ENCODE measurements around the gene DHRSX.
"Not testable (repeated sequence)": the region's sequence is repeated elsewhere in the genome, so short reads cannot be mapped to it uniquely, and the experiment has no call there.

Gene DHRSX

GRCh38 chrX:2479420-2479780 lies 21.4 kb downstream of the DHRSX start:
- no peak for DNase-seq (ENCODE audit: extremely low read depth in 1 of 2, low read depth in 1 of 2)

DNA sequence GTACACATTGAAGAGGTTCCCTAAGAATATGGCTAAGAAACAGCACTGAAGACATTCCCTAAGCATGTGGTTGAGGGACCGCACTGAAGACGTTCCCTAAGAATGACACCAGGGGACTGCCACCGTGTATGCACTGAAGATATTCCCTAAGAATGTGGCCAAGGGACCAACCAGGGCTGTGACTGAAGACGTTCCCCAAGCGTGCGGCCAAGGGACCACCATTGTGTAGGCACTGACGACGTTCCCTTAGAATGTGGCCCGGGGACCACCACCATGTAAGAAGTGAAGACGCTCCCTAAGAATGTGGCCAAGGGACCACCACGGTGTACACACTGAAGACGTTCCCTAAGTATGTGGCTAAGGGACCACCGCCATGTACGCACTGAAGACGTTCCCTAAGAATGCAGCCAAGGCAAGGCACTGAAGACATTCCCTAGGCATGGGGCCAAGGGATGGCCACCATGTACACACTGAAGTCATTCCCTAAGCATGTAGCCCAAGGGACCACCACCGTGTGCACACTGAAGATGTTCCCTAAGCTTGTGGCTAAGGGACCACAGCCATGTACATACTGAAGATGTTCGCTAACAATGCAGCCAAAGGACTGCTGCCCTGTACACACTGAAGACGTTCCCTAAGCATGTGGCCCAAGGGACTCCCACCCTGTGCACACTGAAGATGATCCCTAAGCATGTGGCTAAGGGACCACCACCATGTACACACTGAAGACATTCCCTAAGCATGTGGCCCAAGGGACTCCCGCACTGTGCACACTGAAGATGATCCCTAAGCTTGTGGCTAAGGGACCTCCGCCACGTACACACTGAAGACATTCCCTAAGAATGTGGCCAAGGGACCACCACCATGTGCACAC lies 22.0 kb downstream of the DHRSX start:
- no peak for DNase-seq (ENCODE audit: extremely low read depth in 1 of 2, low read depth in 1 of 2)

GRCh38 chrX:2477313-2477712 lies 23.5 kb downstream of the DHRSX start:
- not testable (repeated sequence) for DNase-seq (ENCODE audit: extremely low read depth in 1 of 2, low read depth in 1 of 2)

DNA sequence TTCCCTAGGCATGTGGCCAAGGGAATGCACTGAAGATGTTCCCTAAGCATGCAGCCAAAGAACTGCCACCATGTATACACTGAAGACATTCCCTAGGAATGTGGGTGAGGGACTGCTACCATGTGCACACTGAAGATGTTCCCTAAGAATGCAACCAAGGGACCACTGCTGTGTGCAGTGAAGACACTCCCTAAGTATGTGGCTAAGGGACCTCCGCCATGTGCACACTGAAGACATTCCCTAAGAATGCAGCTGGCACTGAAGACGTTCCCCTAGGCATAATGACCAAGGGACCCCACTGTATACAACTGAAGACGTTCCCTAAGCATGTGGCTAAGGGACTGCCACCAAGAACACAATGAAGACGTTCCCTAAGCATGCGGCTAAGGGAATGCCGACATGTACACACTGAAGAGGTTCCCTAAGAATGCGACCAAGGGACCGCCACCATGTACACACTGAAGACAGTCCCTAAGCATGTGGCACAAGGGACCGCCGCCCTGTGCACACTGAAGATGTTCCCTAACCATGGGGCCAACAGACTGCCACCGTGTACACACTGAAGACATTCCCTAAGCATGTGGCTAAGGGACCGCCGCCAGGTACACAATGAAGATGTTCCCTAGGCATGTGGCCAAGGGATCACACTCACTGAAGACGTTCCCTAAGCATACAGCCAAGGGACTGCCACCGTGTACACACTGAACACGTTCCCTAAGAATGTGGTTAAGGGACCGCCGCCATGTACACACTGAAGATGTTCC lies 25.6 kb downstream of the DHRSX start:
- no peak for DNase-seq (ENCODE audit: extremely low read depth in 1 of 2, low read depth in 1 of 2)

DNA sequence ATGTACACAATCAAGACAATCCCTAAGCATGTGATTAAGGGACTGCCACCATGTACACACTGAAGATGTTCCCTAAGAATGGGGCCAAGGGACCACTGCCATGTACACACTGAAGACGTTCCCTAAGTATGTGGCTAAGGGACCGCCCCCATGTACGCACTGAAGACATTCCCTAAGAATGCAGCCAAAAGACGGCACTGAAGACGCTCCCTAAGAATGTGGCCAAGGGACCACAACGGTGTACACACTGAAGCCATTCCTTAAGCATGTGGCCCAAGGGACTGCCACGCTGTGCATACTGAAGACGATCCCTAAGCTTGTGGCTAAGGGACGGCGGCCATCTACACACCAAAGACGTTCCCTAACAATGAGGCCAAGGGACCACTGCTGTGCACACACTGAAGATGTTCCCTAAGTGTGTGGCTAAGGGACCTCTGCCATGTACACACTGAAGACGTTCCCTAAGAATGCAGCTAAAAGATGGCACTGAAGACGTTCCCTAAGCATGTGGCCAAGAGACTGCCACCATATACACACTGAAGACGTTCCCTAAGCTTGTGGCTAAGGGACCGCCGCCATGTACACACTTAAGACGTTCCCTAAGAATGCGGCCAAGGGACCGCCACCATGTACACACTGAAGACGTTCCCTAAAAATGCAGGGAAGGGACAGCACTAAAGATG lies 26.4 kb downstream of the DHRSX start:
- DNase-seq (ENCODE audit: extremely low read depth in 1 of 2, low read depth in 1 of 2): no peak

- not testable (repeated sequence) for DNase-seq (ENCODE audit: extremely low read depth in 1 of 2, low read depth in 1 of 2)
Measured at GRCh38 chrX:2473064-2473463, 27.7 kb downstream of the DHRSX start.

- DNase-seq (ENCODE audit: extremely low read depth in 1 of 2, low read depth in 1 of 2): no peak
Measured at GRCh38 chrX:2471641-2472040, 29.1 kb downstream of the DHRSX start.

DNA sequence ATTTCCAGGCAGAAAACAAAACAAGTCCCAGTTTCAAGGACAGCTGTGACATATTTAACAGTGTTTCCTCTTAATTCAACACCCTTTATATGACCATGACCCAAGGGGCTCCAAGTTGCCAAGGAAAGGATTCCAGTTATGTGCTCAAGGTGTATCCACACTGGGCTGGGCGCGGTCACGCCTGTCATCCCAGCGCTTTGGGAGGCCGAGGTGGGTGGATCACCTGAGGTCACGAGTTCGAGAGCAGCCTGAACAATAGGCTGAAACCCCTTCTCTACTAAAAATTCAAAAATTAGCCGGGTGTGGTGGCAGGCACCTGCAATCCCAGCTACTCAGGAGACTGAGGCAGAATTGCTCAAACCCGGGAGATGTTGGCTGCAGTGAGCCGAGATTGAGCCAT lies 29.6 kb downstream of the DHRSX start:
- DNase-seq (ENCODE audit: extremely low read depth in 1 of 2, low read depth in 1 of 2): not testable (repeated sequence)

DNA sequence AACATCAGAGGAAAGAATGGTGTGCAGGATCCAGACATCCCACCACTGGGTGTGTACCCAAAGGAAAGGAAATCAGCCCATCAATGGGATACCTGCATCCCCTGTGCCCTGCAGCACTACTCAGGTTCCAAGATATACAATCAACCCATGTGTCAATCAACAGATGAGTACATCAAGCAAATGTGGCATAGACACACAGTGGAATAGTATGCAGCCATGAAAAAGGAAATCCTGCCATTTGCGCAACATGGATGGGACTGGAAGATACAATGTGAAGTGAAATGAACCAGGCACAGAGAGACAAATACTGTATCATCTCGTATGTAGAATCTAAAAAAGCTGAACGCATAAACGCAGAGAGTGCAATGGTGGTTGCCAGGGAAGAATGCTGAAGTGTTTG lies 30.9 kb downstream of the DHRSX start:
- DNase-seq (ENCODE audit: extremely low read depth in 1 of 2, low read depth in 1 of 2): not testable (repeated sequence)

DNA sequence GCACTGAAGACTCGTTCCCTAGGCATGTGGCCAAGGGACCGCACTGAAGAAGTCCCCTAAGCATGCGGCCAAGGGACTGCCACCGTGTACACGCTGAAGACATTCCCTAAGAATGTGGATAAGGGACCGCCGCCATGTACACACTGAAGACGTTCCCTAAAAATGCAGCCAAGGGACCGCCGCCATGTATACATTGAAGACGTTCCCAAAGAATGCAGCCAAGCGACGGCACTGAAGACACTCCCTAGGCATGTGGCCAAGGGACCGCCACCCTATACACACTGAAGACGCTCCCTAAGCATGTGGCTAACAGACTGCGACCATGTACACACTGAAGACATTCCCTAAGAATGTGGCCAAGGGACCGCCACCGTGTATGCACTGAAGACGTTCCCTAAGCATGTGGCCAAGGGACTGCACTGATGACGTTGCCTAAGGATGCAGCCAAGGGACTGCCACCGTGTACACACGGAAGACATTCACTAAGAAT lies 31.5 kb downstream of the DHRSX start:
- no peak for DNase-seq (ENCODE audit: extremely low read depth in 1 of 2, low read depth in 1 of 2)

GRCh38 chrX:2468261-2469195 lies 32.2 kb downstream of the DHRSX start:
- no peak for DNase-seq (ENCODE audit: extremely low read depth in 1 of 2, low read depth in 1 of 2)

- DNase-seq (ENCODE audit: extremely low read depth in 1 of 2, low read depth in 1 of 2): no peak
Measured at GRCh38 chrX:2466876-2467656, 33.7 kb downstream of the DHRSX start.

DNA sequence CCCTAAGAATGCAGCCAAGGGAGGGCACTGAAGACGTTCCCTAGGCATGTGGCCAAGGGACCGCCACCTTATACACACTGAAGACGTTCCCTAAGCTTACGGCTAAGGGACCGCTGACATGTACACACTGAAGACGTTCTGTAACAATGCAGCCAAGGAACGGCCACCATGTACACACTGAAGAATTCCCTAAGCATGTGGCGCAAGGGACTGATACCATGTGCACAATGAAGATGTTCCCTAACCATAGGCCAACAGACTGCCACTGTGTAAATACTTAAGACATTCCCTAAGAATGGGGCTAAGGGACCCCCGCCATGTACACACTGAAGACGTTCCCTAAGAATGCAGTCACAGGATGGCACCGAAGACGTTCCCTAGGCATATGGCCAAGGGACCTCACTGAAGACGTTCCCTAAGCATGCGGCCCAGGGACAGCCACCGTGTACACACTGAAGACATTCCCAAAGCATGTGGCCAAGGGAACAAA lies 36.1 kb downstream of the DHRSX start:
- DNase-seq (ENCODE audit: extremely low read depth in 1 of 2, low read depth in 1 of 2): no peak

DNA sequence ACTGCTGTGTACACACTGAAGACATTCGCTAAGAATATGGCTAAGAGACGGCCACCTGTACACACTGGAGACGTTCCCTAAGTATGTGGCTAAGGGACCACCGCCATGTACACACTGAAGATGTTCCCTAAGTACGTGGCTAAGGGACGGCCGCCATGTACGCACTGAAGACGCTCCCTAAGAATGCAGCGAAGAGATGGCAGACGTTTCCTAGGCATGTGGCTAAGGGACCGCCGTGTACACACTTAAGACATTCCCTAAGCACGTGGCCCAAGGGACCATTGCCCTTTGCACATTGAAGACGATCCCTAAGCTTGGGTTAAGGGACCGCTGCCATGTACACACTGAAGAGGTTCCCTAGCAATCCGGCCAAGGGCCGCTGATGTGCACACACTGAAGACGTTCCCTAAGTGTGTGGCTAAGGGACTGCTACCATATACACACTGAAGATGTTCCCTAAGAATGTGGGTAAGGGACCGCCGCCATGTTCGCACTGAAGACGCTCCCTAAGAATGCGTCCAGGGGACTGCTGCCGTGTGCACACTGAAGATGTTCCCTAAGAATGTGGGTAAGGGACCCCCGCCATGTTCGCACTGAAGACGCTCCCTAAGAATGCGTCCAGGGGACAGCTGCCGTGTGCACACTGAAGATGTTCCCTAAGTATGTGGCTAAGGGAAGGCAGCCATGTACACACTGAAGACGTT lies 36.7 kb downstream of the DHRSX start:
- no peak for DNase-seq (ENCODE audit: extremely low read depth in 1 of 2, low read depth in 1 of 2)

GRCh38 chrX:2463481-2463880 lies 37.3 kb downstream of the DHRSX start:
- DNase-seq (ENCODE audit: extremely low read depth in 1 of 2, low read depth in 1 of 2): not testable (repeated sequence)

GRCh38 chrX:2462780-2463179 lies 38.0 kb downstream of the DHRSX start:
- no peak for DNase-seq (ENCODE audit: extremely low read depth in 1 of 2, low read depth in 1 of 2)

DNA sequence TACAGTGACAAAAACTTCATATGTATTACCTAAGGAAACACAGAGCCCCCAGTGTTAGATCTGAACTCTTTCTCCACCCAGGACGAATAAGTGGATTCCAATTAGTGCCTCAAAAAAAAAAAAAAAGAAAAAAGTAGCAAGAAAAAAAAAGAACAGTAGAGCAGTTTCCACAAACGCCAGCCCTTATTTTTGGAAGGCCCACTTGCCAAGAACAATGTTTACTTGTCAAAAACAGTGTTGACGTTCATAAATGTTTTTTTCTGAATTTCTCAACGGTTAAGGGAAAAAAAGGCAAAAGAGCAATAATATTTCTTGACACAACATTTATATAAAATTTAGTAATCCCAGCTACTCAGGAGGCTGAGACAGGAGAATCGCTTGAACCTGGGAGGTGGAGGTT lies 38.7 kb downstream of the DHRSX start:
- no peak for DNase-seq (ENCODE audit: extremely low read depth in 1 of 2, low read depth in 1 of 2)

GRCh38 chrX:2461711-2462016 lies 39.1 kb downstream of the DHRSX start:
- DNase-seq (ENCODE audit: extremely low read depth in 1 of 2, low read depth in 1 of 2): no peak

Data from activated CD8-positive, alpha-beta memory T cell treated with anti-CD3 and anti-CD28 coated beads for 1 hour (primary cell).